Measurements from ENCODE around the gene ZNF710. TPM values are rescaled to one million over a fixed set of nuclear protein-coding genes. Genes with fewer than 3 reads are reported as not detected.

Gene ZNF710
- total and polyA plus RNA-seq, 9 of the 15 experiments (the other 6 are each of a cell fraction or from before 2014, with no cell fraction given): 0.56 to 14.2 (median 5.2) TPM

DNA sequence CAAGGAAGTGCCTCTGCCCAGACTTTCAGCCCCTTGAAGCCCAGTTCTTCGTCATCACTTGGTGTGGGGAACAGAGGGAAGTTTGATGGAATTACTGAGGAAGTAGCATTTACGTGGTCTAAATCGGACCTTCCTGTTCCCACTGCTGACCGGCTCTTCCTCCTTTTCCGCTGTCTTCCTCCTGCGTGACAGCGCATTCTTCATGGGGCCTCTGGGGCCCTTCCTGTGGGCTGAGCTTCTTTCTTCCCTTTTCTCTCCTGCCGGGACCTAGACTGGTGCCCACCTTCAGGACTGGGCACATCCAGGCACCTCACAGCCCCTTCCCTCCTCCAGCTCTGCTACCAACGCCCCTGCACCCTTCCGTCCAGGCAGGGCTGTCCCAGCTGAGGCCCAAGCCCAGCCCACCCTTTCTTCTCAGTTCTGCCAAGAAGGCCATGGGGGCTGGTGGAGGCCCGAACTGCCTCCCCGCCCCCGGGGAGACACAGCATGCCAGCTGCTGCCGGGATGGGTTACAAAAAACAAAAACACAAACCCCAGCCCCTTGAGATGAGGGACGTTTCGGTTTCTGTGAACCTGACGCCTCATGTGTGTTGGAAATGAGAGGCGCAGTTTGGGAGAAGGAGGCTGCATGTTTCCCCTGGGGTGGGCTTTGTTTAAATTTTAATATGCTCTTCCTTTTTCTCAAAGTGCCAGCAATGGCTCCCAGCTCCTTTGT is 19.1 kb downstream of the ZNF710 start:
- no peaks in the 10 kb centered on the region; the same call in 1 of the 2 replicates for H4K20me1 ChIP-seq (replicated peaks; ENCODE audit: control insufficient read depth, insufficient read depth, low read length)
- ChIA-PET CTCF (ENCODE audit: low intra/inter-chr PET ratio) (no interaction called here), POLR2A (interaction anchor here (0.6 to 1.6 kb wide), 8 partner anchors 8 to 267 kb away, joined by 3 to 5 read pairs (median 3); no protein-coding TSS in a partner anchor)
- H3K9me3 ChIP-seq (replicated peaks; ENCODE audit: control insufficient read depth, insufficient read depth, low read depth, low read length): no peaks in the 10 kb centered on the region
- no peak overlapping the region for H2AFZ ChIP-seq (ENCODE audit: low read depth, low read length)
- H3K9me1 ChIP-seq (ENCODE audit: control insufficient read depth, insufficient read depth, low read length): no peaks in the 10 kb centered on the region
- no peaks in the 10 kb centered on the region for H3K27me3 ChIP-seq (ENCODE audit: control insufficient read depth in 2 of 2, insufficient read depth in 2 of 2, low read length in 2 of 2)
- intact Hi-C loops (cut with micrococcal nuclease): no loop called here
- H3K9ac ChIP-seq (ENCODE audit: insufficient read depth in 1 of 2, low read depth in 2 of 2, low read length in 2 of 2): peak overlapping the region in 1 of 2 experiments; percentile 76; a peak in 1 of 4 replicates
- no peaks in the 10 kb centered on the region for H3K79me2 ChIP-seq (ENCODE audit: control insufficient read depth, insufficient read depth, low read length)
- BruUV-seq (replicated peaks): no TSS peak
- H3K4me3 ChIP-seq: no peak overlapping the region
- H3K4me1 ChIP-seq (replicated peaks in 1 of 2; ENCODE audit: control insufficient read depth in 2 of 2, insufficient read depth in 2 of 2, low read length in 2 of 2): peaks cover 0 to 11% of the 10 kb centered on the region in 2 experiments; a peak in 3 of 5 replicates
- DNase-seq (ENCODE audit: extremely low read depth in 1 of 4, low spot score in 3 of 4) (no peak), FAIRE-seq (no peak), ATAC-seq (no peak; the same call in 2 of the 3 replicates)
- 70% methylated on average over 16 of the region's 18 CpGs for WGBS (ENCODE audit: insufficient coverage, low coverage, missing lambda C conversion rate)
- H3K36me3 ChIP-seq (ENCODE audit: control insufficient read depth, insufficient read depth, low read length): no peaks in the 10 kb centered on the region
- TF ChIP-seq SPI1 (IDR thresholded peaks at IDR 0.05; ENCODE audit: borderline replicate concordance, low read depth, low read length) (peak; percentile 46; the same call in 1 of the 2 replicates), HDAC6 (IDR thresholded peaks at IDR 0.05; ENCODE audit: low read depth, low read length) (no peak)
- no peak overlapping the region for H3K4me2 ChIP-seq (ENCODE audit: insufficient read depth, low read length)
- no peak overlapping the region for H3K27ac ChIP-seq (ENCODE audit: extremely low read depth, low read depth, low read length)
- in situ Hi-C loops (cut with MboI): no loop called here

DNA sequence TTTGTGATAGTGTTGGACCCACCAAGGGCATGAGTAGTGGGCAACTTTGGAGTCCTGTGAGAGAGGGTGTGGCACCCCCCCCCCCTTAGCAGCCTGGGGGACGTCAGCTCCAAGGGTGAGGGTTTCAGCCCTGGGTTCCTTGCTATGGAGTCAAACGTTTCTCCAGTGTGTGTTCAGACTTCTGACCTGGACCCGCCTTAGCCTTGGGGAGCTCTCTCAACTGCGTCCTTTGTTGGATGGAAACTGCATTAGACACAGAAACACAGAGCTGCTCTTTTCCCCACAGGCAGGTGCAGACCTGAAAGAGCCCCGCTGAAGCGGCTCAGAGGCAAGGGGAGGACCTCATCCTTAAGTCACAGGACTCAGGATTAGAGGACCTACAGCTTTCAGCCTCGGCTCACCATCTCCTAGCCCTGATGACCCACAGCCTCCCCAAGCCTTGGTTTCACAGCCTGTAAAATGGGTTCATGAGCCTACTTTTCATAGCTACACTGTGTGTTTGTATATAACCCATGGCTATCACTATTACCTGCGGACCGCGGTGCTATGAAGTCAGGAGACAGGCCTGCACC is 19.9 kb downstream of the ZNF710 start:
- in situ Hi-C loops (cut with MboI): no loop called here
- ChIA-PET CTCF (ENCODE audit: low intra/inter-chr PET ratio) (no interaction called here), POLR2A (interaction anchor here (0.6 to 1.6 kb wide), 5 partner anchors 13 to 268 kb away, joined by 3 to 5 read pairs (median 3); no protein-coding TSS in a partner anchor)
- Histone ChIP-seq H3K4me1 (replicated peaks in 1 of 2; ENCODE audit: control insufficient read depth in 2 of 2, insufficient read depth in 2 of 2, low read length in 2 of 2) (peaks cover 0 to 11% of the 10 kb centered on the region in 2 experiments; a peak in 3 of 5 replicates), H4K20me1 (replicated peaks; ENCODE audit: control insufficient read depth, insufficient read depth, low read length) (no peaks in the 10 kb centered on the region; the same call in 1 of the 2 replicates), H3K27ac (ENCODE audit: extremely low read depth, low read depth, low read length) (no peak overlapping the region), H2AFZ (ENCODE audit: low read depth, low read length) (no peak overlapping the region), H3K27me3 (ENCODE audit: control insufficient read depth in 2 of 2, insufficient read depth in 2 of 2, low read length in 2 of 2) (no peaks in the 10 kb centered on the region), H3K9ac (ENCODE audit: insufficient read depth in 1 of 2, low read depth in 2 of 2, low read length in 2 of 2) (no peak overlapping the region; a peak in 1 of 4 replicates), H3K79me2 (ENCODE audit: control insufficient read depth, insufficient read depth, low read length) (no peaks in the 10 kb centered on the region), H3K36me3 (ENCODE audit: control insufficient read depth, insufficient read depth, low read length) (no peaks in the 10 kb centered on the region), H3K9me1 (ENCODE audit: control insufficient read depth, insufficient read depth, low read length) (no peaks in the 10 kb centered on the region), H3K9me3 (replicated peaks; ENCODE audit: control insufficient read depth, insufficient read depth, low read depth, low read length) (no peaks in the 10 kb centered on the region), H3K4me3 (no peak overlapping the region), H3K4me2 (ENCODE audit: insufficient read depth, low read length) (no peak overlapping the region)
- no TSS peak for BruUV-seq (replicated peaks)
- WGBS (ENCODE audit: insufficient coverage, low coverage, missing lambda C conversion rate): 73% methylated on average over 9 of the region's 10 CpGs
- DNase-seq (ENCODE audit: extremely low read depth in 1 of 4, low spot score in 3 of 4): no peak
- intact Hi-C loops (cut with micrococcal nuclease): no loop called here
- FAIRE-seq: no peak
- ATAC-seq: no peak
- TF ChIP-seq MCM2 (IDR thresholded peaks at IDR 0.05; ENCODE audit: low read depth) (no peak), KLF10 (CRISPR knock-in tag; IDR thresholded peaks at IDR 0.05) (no peak), SMARCA5 (IDR thresholded peaks at IDR 0.05) (0 out of 2 replicates have a peak, but pooled peaks have one; percentile 50), CHAMP1 (IDR thresholded peaks at IDR 0.05) (no peak), PHTF2 (CRISPR knock-in tag; IDR thresholded peaks at IDR 0.05) (no peak), ZNF79 (CRISPR knock-in tag; IDR thresholded peaks at IDR 0.05; ENCODE audit: low read depth) (no peak), ZNF449 (CRISPR knock-in tag; IDR thresholded peaks at IDR 0.05) (no peak)

Data from K562 (cell line).